GM19023 (cell line): ENCODE data around the gene KLHL2.
"Not testable (repeated sequence)": the region's sequence is repeated elsewhere in the genome, so short reads cannot be mapped to it uniquely, and the experiment has no call there.

Experiments used
- ATAC-seq: cut with Tn5 transposase; IDR thresholded peaks from one replicate; pipeline ENCODE4 v1.9.1; 2021; ENCODE audit warnings: mild to moderate bottlenecking, moderate library complexity; ENCODE audit not compliant: unreplicated experiment

Gene KLHL2

DNA sequence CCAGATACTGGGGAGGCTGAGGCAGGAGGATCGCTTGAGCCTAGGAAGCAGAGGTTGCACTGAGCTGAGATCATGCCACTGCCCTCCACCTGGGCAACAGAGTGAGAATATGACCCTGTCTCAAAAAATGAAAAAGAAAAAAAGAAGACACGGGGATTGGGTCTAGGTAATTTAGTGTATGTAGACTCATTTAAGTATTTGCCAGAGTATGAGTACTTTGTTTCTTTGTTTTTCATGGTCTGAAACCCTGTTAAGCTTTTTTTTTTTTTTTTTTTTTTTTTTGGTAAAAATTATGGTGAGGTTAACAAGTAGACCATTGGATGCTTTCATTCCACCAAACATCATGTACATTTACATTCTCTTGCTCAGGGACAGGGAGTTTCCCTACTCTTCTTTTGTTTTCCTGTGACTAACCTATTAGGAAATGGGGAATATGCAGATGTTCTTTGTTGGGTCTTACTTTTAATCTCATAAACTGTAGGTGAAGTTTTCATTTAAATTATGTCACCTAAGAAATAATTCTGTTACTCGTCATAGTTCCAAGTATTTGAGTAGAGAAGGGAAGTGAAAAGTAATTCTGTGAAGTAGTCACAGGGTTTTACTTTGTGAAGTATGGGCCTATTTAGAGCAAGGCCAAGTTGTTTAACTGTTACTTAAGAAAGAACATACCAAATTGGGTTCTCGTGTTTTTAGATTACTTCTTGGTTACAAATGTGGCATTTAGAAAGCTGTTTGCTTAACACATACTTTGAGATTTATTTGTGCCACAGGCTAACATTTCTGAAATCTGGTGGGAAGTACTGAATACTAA lies 25.5 kb downstream of the KLHL2 start:
- ATAC-seq = not testable (repeated sequence)

- ATAC-seq = no peak
Observed at GRCh38 chr4:165234766-165235165, 27.4 kb downstream of the KLHL2 start.

GRCh38 chr4:165236852-165237251 lies 29.5 kb downstream of the KLHL2 start:
- ATAC-seq = not testable (repeated sequence)

DNA sequence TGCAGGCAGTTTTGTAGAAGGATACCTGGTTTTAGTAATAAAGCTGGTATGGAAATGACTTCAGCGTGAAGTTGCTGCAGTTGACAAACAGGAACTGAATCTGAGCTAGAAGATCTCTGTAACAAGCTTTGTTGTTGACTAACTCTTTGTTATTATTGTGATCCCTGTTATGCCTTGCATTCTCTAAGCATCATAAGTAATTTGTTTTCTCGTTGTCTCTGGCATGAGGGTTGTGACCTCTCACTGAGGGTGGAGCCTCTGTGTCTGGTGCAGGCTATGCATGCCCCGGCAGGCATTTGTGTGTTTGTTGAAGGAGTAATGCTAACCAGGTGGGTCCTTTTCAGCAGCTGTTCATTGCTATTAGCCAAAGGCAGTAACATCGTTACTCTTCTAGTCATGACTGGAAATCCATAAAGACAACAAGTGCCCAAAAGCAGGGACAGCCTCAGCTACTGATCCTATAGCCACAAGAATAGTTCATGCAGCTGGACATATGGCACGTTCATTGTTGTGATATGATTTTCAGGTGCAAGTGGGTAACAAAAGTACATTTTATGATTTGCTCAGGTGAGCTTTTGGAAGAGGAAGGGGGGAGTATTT lies 30.8 kb downstream of the KLHL2 start:
- peak; percentile 67 for ATAC-seq

DNA sequence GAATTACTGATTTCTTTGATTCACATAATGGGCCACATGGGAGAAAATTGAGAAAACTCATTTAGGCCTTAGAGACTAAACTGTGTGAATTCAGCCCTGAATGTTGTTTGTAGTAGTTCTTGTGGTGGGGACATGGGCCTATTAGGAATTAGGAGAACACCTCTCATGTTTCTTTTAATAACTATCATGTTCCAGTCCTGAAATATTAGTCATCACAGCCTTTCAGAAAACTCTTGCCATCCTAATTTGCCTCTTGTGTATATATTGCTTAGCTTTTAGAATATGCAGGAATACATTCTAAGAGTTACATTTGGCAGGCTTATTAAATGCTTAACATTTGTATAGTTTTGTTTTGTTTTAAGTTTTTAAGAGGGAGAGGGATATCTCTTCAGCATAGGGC lies 33.4 kb downstream of the KLHL2 start:
- ATAC-seq = not testable (repeated sequence)

- not testable (repeated sequence) for ATAC-seq
Observed at GRCh38 chr4:165244148-165244547, 36.8 kb downstream of the KLHL2 start.

DNA sequence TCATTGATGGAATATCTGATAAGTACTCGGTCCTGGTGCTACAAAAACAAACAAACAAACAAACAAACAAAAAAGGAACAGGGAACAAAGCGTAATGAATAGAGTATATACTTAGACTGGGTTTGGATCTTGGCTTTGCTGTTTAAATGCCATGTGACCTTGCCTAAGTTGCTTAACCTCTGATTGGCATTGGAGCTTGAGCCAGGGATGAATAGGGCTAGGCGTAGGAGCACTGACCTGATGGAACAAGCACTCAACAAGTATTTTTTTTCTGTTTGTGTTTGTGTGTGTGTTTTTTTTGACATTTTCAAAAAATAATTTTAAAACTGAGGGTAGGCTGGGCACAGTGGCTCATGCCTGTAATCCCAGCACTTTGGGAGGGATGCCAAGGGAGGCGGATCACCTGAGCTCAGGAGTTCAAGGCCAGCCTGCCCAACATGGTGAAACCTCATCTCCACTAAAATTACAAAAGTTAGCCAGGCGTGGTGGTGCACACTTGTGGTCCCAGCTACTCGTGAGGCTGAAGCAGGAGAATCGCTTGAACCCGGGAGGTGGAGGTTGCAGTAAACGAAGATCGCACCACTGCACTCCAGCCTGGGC lies 37.3 kb downstream of the KLHL2 start:
- not testable (repeated sequence) for ATAC-seq

GRCh38 chr4:165248102-165248501 lies 40.7 kb downstream of the KLHL2 start:
- no peak for ATAC-seq

DNA sequence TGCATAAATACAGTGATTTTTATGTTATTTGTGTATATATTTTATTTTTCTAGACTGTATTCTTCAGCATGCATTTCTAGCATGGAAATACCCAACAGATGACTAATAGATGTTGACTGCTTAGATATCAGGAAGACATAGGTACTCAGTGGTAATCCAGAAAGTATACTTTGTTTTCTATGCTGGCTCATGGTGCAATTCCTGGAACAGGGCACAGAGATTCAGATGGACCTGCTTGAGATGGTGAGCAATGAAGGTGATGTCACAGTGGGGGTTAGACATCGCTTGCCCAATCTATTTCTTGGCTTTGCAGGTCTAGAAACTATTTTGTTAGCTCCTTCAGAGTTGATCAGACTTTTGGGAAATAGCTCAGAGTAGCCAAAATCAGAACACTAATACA lies 41.5 kb downstream of the KLHL2 start:
- not testable (repeated sequence) for ATAC-seq

DNA sequence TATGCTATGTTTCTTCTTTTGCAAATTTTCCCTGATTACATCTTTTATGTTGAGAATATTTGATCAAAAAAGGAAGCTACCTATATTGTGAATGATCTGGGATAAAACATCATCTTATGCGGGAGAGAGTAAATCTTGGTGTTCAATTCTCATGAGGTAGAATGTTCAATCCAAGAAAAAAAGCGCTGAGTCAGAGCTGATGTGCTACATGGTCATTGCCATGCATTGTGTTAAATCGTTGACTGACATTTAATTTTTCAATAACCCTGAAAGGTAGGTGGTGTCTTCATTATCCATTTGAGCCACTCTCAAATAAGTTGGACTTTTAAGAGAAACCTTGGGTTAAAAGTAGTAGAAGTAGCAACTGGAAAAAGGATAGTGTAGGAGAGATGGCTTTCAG lies 47.4 kb downstream of the KLHL2 start:
- ATAC-seq = not testable (repeated sequence)

DNA sequence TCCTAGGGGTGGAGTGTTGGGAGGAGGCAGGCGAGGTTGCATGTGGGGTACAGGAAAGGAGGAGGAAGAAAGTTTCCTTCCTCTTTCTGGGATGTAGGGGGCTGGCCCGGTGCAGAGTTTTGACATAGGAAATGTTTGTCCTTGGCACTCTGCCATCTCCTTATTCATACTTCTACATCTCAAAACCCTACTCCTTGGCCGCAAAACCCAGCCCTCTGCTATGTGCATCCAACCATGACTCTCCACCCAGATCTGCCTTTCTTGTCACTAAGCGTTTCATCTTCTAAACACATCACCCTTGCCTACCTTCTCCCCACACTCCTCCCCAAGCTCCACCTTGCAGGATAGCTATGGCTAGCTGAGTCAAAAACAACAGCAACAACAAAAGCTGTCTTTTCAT lies 48.1 kb downstream of the KLHL2 start:
- peak; percentile 94 for ATAC-seq

GRCh38 chr4:165256074-165256659 lies 48.8 kb downstream of the KLHL2 start:
- ATAC-seq = not testable (repeated sequence)

DNA sequence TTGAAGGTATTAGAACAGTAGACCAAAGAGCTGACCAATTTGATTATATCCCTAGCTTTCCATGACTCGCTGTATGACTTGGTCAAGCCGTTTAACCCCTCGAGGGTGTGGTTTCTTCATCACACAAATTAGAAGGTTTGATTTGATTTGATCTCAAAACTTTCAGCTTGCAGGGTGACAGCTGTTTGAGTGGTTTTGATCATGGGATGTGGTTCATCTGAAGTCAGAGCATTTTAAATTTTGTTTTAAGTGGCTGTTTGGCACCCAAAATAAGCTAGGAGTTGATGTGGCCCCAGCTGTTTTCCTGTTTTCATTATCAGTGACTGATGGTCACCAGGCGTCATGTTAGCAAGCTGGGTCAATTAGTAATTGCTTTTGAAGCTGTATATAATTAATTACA lies 52.4 kb downstream of the KLHL2 start:
- not testable (repeated sequence) for ATAC-seq

DNA sequence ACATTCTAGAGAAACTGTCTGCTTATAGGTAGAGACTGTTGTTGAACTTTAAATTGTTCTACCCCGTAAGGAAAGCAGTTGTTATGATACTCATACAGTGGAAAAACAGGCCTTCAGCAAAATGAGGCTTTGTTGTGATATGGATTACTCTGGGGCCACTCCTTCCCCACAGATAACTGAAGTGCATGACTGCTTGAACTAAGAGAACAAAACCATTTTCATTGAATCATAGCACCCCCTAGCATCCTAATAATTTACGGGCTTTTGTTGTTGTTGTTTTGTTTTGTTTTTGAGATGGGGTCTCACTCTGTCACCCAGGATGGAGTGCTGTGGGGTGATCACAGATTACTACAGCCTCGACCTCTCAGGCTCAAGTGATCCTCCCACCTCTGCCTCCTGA lies 54.9 kb downstream of the KLHL2 start:
- ATAC-seq = not testable (repeated sequence)

- not testable (repeated sequence) for ATAC-seq
Observed at GRCh38 chr4:165263466-165263865, 56.1 kb downstream of the KLHL2 start.

- ATAC-seq = not testable (repeated sequence)
Observed at GRCh38 chr4:165269931-165270330, 62.6 kb downstream of the KLHL2 start.

GRCh38 chr4:165273443-165273842 lies 66.1 kb downstream of the KLHL2 start:
- ATAC-seq = not testable (repeated sequence)

DNA sequence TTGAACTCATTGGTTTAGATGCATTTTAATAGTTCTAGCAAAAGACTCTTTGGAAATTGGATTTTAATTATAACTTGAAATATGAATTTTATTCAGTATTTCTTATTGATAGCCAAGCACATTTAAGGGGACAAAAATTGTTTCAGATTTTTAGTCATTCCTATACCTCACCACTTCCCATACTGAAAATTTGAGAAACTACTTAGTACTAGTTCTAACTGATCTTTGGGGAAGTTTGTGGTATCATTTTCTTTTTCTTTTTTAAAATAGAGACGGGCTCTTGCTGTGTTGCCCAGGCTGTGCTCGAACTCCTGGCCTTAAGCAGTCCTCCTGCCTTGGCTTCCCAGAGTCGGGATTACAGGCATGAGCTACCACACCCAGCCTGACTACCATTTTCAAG lies 68.0 kb downstream of the KLHL2 start:
- ATAC-seq = not testable (repeated sequence)

- ATAC-seq = not testable (repeated sequence)
Observed at GRCh38 chr4:165279531-165279930, 72.2 kb downstream of the KLHL2 start.

GRCh38 chr4:165284697-165285096 lies 77.3 kb downstream of the KLHL2 start:
- not testable (repeated sequence) for ATAC-seq

- peak; percentile 67 for ATAC-seq
Observed at GRCh38 chr4:165286619-165287340, 79.4 kb downstream of the KLHL2 start.
